AML-193 (cell line): ENCODE measurements around the gene MARF1.
"Not testable (repeated sequence)": the region's sequence is repeated elsewhere in the genome, so short reads cannot be mapped to it uniquely, and the experiment has no call there.

Experiments
- DNase-seq, 2 experiments: peaks; one replicate each; lab custom pipeline; 2025; lab: John Stamatoyannopoulos, UW

Gene MARF1, protein sequence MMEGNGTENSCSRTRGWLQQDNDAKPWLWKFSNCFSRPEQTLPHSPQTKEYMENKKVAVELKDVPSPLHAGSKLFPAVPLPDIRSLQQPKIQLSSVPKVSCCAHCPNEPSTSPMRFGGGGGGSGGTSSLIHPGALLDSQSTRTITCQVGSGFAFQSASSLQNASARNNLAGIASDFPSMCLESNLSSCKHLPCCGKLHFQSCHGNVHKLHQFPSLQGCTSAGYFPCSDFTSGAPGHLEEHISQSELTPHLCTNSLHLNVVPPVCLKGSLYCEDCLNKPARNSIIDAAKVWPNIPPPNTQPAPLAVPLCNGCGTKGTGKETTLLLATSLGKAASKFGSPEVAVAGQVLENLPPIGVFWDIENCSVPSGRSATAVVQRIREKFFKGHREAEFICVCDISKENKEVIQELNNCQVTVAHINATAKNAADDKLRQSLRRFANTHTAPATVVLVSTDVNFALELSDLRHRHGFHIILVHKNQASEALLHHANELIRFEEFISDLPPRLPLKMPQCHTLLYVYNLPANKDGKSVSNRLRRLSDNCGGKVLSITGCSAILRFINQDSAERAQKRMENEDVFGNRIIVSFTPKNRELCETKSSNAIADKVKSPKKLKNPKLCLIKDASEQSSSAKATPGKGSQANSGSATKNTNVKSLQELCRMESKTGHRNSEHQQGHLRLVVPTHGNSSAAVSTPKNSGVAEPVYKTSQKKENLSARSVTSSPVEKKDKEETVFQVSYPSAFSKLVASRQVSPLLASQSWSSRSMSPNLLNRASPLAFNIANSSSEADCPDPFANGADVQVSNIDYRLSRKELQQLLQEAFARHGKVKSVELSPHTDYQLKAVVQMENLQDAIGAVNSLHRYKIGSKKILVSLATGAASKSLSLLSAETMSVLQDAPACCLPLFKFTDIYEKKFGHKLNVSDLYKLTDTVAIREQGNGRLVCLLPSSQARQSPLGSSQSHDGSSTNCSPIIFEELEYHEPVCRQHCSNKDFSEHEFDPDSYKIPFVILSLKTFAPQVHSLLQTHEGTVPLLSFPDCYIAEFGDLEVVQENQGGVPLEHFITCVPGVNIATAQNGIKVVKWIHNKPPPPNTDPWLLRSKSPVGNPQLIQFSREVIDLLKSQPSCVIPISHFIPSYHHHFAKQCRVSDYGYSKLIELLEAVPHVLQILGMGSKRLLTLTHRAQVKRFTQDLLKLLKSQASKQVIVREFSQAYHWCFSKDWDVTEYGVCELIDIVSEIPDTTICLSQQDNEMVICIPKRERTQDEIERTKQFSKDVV (N-terminal part only)

GRCh38 chr16:15643048-15643945, at the start of gene MARF1:
Gene MARF1 (minus strand): TSS chr16:15643154. CDS start chr16:15639233, 3,921 bp downstream.
- peak; percentile 77 to 81 for DNase-seq

DNA sequence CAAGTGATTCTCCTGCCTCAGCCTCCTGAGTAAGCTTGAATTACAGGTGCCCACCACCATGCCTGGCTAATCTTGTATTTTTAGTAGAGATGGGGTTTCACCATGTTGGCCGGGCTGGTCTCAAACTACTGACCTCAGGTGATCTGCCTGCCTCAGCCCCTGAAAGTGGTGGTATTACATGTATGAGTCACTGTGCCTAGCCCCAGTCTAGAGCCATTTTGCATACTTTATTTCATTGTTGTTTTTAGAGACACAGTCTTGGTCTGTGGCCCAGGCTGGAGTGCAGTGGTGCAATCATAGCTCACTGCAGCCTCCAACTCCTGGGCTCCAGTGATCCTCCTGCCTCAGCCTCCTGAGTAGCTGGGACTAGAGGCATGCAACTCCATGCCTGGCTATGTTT, 49.6 kb upstream of the MARF1 start:
- DNase-seq = not testable (repeated sequence)

- no peak for DNase-seq
Measured at GRCh38 chr16:15691046-15691445, 48.1 kb upstream of the MARF1 start.

DNA sequence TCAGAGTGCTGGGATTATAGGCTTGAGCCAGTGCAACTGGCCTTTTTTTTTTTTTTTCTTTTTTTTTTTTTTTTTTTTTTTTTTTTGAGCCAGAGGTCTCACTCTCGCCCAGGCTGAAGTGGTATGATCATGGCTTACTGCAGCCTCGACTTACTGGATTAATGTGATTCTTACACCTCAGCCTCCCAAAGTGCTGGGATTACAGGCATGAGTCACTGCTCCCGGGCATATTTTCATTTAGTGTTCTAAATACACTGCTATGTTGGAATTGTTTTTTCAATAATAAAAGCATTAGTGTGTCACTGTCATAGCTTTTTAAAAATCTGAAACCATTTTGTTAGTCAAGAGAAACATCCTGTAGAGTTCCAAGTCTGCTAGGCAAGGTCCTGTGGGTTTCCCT, 47.3 kb upstream of the MARF1 start:
- DNase-seq = no peak

- DNase-seq = no peak
Measured at GRCh38 chr16:15689290-15689689, 46.3 kb upstream of the MARF1 start.

DNA sequence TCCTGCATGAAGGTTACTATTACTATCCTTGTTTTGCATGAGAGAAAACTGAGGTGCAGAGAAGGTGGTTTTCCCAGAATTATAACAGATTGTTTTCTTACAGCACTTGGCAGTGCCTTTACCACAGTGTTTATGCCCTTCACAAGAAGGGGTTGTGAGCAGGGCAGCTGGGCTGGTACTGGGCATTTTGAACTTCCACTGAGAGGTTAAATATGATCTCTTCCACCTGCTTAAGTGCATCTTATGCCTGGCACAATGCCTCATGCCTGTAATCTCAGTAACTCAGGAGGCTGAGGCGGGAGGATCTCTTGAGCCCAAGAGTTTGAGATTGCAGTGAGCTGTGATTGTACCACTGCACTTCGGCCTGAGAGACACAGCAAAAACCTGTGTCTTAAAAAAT, 43.3 kb upstream of the MARF1 start:
- no peak for DNase-seq

DNA sequence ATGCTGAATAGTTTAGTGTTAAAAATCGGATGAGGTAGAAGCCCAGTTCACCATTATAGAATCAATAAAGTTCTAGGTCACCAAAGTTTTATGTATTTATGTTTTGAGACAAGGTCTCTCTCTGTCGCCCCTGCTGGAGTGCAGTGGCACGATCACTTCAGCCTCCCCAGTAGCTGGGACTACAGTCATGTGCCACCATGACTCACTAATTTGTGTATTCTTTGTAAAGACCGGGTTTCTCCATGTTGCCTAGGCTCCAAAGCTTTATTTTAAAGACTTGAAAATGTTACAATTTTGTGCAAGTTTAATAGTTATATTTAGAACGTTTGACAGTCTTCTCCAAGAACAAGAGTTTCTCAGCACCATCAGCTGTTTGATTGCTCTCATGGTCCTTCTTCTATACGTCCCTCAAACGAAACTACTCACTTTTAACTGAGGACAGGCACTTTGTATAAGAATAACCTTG, 39.2 kb upstream of the MARF1 start:
- peak; percentile 52 to 66 for DNase-seq

DNA sequence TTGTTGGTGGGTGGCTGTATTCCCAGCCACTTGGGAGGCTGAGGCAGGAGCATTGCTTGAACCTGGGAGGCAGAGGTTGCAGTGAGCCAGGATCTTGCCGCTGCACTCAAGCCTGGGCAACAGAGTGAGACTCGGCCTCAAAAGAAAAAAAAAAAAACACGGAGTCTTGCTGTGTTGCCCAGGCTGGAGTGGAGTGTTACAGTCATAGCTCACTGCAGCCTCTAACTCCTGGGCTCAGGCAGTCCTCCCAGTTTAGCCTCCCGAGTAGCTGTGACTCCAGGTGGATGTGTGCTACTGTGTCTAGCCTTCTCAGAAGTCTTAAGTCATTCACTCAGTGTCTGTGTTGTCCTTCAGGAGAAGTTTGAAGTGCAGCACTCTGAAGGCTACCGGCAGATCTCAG, 34.5 kb upstream of the MARF1 start:
- DNase-seq = no peak

DNA sequence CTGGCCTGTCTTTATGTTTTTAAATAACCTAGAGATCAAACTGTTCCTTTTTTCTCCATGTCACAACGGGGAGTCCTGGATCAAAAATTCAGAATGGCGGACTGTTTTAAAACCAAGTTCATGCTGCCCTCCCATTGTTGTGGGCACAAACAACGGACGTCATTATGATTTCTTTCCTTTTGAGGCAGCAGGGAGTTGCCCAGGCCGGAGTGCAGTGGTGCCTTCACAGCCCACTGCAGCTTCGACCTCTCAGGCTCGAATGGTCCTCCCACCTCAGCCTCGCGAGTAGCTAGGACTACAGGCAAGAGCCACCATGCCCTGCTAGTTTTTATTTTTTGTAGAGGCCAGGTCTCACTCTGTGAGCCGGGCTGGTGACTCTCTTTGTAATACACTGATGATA, 33.6 kb upstream of the MARF1 start:
- no peak for DNase-seq

DNA sequence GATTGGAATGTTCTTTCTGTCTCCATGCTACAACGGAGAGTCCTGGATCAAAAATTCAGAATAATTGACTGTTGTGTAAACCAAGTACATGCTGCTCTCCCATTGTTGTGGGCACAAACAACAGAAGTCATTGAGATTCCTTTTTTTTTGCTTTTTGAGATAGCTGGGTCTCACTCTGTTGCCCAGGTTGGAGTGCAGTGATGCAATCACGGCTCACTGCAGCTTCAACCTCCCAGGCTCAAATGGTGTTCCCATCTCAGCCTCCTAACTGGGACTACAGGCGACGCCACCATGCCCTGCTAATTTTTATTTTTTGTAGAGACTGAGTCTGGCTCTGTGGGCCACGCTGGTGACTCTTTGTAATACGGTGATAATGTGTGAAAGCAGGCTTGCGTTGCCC, 31.6 kb upstream of the MARF1 start:
- DNase-seq = no peak

DNA sequence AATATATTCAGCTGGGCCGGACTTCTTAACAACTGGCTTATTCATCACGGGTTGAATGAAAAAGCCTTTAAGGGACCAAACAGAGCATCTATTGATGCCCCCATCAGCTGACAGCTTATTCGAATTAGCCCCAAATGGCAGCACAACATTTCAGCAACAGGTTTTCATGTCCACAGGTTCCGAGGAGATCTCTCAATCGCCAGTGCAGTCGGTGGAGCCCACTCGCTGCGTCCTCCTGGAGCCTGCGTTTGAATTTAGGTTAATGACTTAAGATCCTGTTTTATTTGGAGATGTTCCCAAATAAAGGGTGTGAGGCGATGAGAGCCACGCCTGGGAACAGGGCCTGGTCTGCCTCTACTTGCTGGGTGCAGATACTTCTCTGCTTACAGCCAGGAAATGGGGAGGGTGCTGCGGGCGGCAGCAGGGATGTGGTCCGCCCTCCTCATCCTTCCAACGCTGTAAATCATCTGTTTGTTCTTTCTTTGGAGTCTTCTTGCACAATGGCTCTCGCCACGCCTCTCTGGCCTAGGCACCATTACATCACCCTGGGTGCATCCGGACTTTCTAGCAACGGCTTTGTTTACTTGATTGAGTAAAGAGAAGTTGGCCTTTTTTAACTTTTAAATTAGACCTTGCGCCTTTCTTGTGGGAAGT, 29.7 kb upstream of the MARF1 start:
- DNase-seq = peak; percentile 95 to 97

DNA sequence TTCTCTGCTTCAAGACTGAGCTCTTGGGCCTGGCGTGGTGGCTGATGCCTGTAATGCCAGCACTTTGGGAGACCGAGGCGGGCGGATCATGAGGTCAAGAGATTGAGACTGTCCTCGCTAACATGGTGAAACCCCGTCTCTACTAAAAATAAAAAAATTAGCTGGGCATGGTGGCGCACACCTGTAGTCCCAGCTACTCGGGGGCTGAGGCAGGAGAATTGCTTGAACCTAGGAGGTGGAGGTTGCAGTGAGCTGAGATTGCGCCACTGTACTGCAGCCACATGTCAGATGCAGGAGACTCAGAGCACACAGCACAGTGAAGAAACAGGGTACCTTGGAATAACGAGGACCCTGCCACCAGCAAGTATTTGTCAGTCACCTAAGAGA, 29.2 kb upstream of the MARF1 start:
- DNase-seq = not testable (repeated sequence)

DNA sequence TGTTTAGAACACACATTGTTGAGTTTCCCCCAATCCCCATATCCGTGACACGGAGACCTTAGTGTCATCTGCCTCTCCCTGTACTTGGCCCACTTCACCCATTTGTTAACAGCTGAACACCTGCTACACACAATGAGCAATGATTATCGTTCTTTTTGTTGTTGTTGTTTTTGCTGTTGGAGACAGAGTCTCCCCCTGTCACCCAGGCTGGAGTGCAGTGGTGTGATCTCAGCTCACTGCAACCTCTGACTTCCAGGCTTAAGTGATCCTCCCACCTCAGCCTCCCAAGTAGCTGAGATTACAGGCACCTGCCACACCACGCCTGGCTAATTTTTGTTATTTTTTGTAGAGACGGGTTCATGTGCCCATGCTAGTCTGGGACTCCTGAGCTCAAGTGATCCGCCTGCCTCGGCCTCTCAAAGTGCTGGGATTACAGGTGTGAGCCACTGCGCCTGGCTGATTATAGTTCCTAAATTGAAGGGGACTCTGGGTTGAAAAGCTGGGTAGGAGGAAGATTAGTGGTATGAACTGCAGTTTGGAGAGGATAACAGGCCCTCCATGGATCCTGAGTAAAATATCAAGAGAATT, 28.7 kb upstream of the MARF1 start:
- DNase-seq = no peak

DNA sequence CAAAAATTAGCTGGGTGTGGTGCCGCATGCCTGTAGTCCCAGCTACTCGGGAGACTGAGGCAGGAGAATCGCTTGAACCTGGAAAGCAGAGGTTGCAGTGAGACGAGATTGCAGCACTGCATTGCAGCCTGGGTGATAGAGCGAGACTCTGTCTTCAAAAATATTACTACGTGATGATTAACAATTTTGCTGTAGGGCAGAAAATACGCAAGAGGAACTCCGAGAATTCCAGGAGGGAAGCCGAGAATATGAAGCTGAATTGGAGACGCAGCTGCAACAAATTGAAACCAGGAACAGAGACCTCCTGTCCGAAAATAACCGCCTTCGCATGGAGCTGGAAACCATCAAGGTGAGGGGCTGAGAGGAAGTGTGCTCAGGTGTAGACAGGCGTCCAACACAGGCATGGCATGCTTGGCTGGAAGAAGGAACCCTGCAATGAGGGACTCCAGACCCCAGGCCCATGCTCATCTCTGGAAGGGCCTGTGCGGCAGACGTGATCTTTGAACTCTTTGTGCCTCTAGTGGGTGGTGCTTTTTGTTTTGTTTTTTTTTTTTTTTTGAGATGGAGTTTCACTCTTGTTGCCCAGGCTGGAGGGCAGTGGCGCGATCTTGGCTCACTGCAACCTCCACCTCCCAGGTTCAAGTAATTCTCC, 24.3 kb upstream of the MARF1 start:
- DNase-seq = no peak

GRCh38 chr16:15665107-15665506, 22.2 kb upstream of the MARF1 start:
- no peak for DNase-seq

- no peak for DNase-seq
Measured at GRCh38 chr16:15660203-15660601, 17.2 kb upstream of the MARF1 start.

DNA sequence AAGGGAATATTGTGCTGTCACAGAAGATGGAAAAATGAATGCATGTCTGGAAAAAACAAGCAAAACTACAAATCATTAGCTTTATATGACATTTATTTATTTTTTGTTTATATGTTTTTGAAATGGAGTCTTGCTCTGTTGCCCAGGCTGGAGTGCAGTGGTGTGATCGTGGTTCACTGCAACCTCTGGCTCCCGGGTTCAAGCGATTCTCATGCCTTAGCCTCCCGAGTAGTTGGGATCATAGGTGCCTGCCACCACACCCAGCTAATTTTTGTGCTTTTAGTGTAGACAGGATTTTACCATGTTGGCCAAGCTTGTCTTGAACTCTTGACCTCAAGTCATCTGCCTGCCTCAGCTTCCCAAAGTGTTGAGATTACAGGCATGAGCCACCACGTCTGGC, 15.6 kb upstream of the MARF1 start:
- no peak for DNase-seq

- DNase-seq = no peak
Measured at GRCh38 chr16:15658149-15658548, 15.2 kb upstream of the MARF1 start.

DNA sequence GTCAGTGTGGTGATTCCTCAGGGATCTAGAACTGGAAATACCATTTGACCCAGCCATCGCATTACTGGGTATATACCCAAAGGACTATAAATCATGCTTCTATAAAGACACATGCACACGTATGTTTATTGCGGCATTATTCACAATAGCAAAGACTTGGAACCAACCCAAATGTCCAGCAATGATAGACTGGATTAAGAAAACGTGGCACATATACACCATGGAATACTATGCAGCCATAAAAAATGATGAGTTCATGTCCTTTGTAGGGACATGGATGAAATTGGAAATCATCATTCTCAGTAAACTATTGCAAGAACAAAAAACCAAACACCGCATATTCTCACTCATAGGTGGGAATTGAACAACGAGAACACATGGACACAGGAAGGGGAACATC, 12.6 kb upstream of the MARF1 start:
- DNase-seq = not testable (repeated sequence)

DNA sequence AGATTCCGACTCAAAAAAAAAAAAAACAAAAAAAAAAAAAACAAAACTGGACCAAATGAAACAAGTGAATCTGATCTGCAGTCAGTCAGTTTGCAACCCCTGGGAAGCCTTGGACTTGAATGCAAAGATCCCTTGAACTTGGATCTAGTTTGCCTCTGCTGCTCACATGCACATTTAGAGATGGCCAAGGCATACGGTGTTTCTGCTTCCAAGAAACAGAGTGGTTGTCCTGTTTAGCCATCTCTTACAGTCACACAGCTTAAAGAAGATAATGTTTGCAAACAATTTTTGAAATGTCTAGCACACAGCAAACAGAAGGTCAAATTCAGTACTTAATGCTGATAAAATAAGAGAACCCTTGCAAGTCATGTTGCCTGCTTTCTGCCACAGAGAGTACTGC, 11.6 kb upstream of the MARF1 start:
- no peak for DNase-seq
